Muscle of leg (tissue), 11 donors: ENCODE results near the gene ABLIM2. TPM values are rescaled to one million over a fixed set of nuclear protein-coding genes. Genes with fewer than 3 reads are reported as not detected.
A peak's percentile ranks its signal among the peaks of the same experiment; 100 is the strongest.

ENCODE experiments used
- DNase-seq: peaks from one replicate; pipeline ENCODE4 v3.0.0; 2013
- H3K27ac ChIP-seq: one replicate; pipeline ENCODE4 v1.5.1; 2013; ENCODE audit warnings: mild to moderate bottlenecking, low read length, control low read depth
- H3K27me3 ChIP-seq: one replicate; pipeline ENCODE4 v1.6.1; 2013; ENCODE audit warnings: low read length; ENCODE audit not compliant: control insufficient read depth, insufficient read depth
- H3K36me3 ChIP-seq: one replicate; pipeline ENCODE4 v1.6.1; 2013; ENCODE audit warnings: low read length; ENCODE audit not compliant: control insufficient read depth, insufficient read depth
- H3K4me1 ChIP-seq: one replicate; pipeline ENCODE4 v1.6.1; 2013; ENCODE audit warnings: low read length; ENCODE audit not compliant: control insufficient read depth, insufficient read depth
- H3K4me3 ChIP-seq: one replicate; pipeline ENCODE4 v1.5.1; 2013; ENCODE audit warnings: low read length, control low read depth
- H3K9me3 ChIP-seq: replicated peaks from 2 replicates; pipeline ENCODE4 v1.6.1; 2013; ENCODE audit warnings: low read depth, low read length; ENCODE audit not compliant: control insufficient read depth
- WGBS: methylation state at CpG from one replicate; pipeline ENCODE4 v1.1.5; 2013; ENCODE audit warnings: missing lambda C conversion rate; ENCODE audit not compliant: insufficient coverage; 5-methylcytosine and 5-hydroxymethylcytosine counted together
- polyA plus RNA-seq, 8 donors: library from polyadenylated mRNA; unstranded; fragments of 120-200 nt; gene quantifications; one replicate each; pipeline versions ENCODE4 v1.2.1 to v1.2.3, GENCODE V29; 2013; ENCODE audit warnings: inconsistent platforms in 1 of 8, low replicate concordance in 1 of 8; ENCODE audit not compliant: insufficient read length in 8 of 8, insufficient read depth in 1 of 8
- total RNA-seq: library from RNA; stranded (reverse); fragments of 120-200 nt; gene quantifications from one replicate; pipeline ENCODE4 v1.2.4, GENCODE V29; 2013

The ABLIM2 gene
- total and polyA plus RNA-seq, 9 donors: 3.1 to 10.5 (median 5.7) TPM

- no peaks in the 10 kb centered on the region for H3K36me3 ChIP-seq
- no peaks in the 10 kb centered on the region for H3K9me3 ChIP-seq
- DNase-seq: peak; percentile 62
- 15% methylated on average over 12 of the region's 17 CpGs for WGBS
- H3K4me1 ChIP-seq: peaks cover 16% of the 10 kb centered on the region
- no peak overlapping the region for H3K27ac ChIP-seq
- peaks cover 8% of the 10 kb centered on the region for H3K27me3 ChIP-seq
- no peak overlapping the region for H3K4me3 ChIP-seq
These were observed 18.2 kb upstream of the ABLIM2 start for GRCh38 chr4:8176547-8177399.

DNA sequence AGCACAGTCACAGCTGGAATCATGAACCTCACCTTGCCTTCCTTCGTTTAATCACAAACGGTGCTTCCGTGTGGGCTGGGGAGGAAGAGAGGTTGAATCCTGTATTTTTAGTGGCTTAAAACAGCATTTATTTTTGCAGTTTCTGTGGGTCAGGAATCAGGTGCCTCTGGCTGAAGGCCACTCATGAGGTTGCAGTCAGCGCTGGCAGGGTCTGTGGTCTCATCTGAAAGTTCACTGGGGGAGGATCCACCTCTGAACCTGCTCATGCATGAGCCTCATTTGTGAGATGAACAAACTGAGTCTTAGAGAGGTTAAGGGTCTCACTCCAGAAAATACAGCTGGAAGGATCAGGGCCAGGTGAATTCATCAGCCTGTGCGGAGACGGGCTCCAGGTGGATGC is 17.1 kb upstream of the ABLIM2 start:
- H3K4me1 ChIP-seq: peaks cover 9% of the 10 kb centered on the region
- 58% methylated on average over 5 of the region's 6 CpGs for WGBS
- no peaks in the 10 kb centered on the region for H3K36me3 ChIP-seq

DNA sequence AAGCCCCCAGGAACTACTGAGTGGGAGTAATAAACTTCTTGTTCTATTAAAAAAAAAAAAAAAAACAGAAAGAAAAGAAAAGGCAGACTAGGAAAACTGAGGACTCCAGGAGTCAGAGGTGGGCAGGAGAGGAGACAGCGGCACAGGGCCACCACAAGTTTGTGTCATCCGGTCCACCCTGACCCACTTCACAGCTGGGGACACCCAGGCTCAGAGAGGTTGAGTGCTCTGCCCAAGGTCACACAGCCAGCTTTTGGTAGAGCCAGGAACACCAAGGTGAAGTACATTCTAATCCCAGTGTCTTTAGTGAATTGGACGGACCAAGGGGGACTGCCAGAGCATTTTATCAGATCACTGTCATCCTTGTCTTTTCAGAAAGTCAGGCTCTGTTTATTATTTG is 16.4 kb upstream of the ABLIM2 start:
- DNase-seq: no peak
- WGBS: 100% methylated on average over 1 of the region's 3 CpGs
- no peak overlapping the region for H3K27ac ChIP-seq
- peaks cover 10% of the 10 kb centered on the region for H3K4me1 ChIP-seq
- H3K36me3 ChIP-seq: no peaks in the 10 kb centered on the region
- H3K4me3 ChIP-seq: no peak overlapping the region
- H3K9me3 ChIP-seq: no peaks in the 10 kb centered on the region
- H3K27me3 ChIP-seq: peaks cover 10% of the 10 kb centered on the region

More for the DNA sequence above, 17.1 kb upstream of the ABLIM2 start:
- Histone ChIP-seq H3K27me3 (peaks cover 10% of the 10 kb centered on the region), H3K4me3 (no peak overlapping the region), H3K27ac (no peak overlapping the region), H3K9me3 (no peaks in the 10 kb centered on the region)
- no peak for DNase-seq

DNA sequence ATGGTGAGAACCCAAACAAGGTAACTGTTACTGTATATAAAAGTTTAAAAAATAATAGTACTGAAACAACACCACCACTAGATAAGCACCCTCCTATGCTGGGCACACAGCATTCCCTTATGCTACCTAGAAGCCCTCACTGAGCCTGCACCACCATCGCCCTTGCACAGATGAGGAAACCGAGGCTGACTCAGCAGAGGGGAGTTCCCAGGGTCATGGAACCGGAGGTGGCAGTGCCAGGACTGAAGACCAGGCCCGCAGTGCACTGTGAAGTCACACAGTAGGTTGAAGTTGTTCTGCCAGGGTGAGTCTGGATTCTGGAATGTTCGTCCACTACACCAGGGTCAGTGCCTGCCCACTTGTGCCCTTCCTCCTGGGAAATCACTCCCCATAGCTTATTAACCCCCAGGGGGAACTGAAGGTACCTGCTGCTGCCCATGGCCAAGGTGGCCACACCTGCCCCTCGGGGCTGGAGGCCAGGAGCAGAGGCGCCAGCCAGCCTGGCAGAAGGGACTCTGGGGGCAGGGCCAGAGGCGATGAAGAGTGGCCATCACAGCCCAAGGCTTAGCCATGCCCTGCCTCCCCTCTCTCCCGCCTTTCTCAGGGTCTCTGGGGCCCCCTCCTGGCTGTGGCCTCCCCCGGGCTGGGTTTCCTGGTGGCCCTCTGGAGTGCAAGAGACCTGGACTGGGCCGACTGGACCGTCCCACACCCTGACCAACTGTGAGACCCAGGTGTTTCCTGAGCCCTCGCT is 15.1 kb upstream of the ABLIM2 start:
- Histone ChIP-seq H3K27ac (no peak overlapping the region), H3K9me3 (peaks cover 3% of the 10 kb centered on the region), H3K4me3 (no peak overlapping the region), H3K27me3 (peaks cover 10% of the 10 kb centered on the region), H3K36me3 (no peaks in the 10 kb centered on the region), H3K4me1 (peaks cover 16% of the 10 kb centered on the region)
- 75% methylated on average over 10 of the region's 13 CpGs for WGBS
- DNase-seq: no peak

DNA sequence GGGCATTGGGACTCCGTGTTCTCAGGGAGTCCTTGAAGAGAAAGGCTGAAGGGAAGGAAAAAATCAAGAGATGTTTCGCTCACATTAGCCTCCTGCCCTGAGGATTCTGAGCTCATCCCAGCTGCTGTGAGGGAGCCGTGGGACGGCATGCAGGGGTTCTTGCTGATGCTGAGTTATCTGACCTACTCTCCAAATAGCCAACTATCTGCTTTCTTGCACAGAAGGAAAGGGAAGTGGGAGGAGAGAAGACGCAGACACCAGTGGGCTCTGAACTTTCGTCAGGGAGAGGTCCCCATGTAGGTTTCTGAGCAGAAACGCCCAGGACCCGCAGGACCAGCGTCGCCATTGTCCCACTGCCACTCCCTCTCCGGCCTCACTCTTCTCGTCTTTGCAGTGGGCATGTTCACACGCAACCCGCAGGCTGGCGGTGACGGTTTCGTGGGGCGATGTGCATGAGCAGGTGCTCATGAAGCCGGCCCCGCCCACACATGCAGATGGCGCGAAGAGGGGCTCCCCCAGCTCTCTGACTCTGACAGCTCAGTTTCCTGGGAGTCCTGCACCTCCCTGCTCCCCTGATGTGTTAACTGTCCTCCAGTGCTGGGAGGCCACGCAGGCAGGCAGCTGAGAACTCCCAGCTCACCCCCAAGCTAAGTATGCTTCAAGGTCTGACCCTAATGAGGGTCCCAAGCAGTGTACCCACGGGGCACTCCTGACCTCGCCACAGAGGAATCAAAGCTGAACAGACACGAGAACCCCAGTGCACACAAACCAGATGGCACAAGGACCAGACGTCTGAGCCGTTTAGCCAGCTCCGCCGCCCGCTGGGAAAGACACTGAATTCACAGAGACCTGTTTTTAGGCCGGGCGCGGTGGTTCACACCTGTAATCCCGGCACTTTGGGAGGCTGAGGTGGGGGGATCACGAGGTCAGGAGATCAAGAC is 13.6 kb upstream of the ABLIM2 start:
- Histone ChIP-seq H3K9me3 (peaks cover 8% of the 10 kb centered on the region), H3K27me3 (peaks cover 10% of the 10 kb centered on the region), H3K36me3 (no peaks in the 10 kb centered on the region), H3K4me1 (peaks cover 13% of the 10 kb centered on the region), H3K4me3 (no peak overlapping the region), H3K27ac (no peak overlapping the region)
- WGBS: 75% methylated on average over 33 of the region's 36 CpGs
- DNase-seq: no peak

DNA sequence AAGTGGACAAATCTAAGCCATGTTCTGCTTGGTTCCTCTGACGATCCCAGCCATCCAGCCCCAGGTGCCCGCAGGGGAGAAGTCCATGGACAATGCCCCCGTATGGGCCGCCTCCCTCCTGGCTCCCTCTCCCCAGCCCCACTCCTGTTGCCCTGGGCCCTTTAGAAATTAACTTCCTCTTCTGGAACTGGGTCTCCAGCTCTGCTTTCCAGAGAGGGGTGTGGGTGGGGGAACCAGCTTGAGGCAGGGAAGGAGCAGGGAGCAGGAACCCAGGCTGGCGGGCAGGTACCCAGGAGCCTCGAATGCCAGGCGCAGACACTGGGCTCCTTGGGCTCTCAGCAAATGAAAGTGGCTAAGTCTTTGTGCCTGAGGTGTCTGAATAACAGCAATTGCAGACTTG is 12.7 kb upstream of the ABLIM2 start:
- Histone ChIP-seq H3K4me1 (peaks cover 9% of the 10 kb centered on the region), H3K36me3 (no peaks in the 10 kb centered on the region), H3K4me3 (no peak overlapping the region), H3K27me3 (peaks cover 10% of the 10 kb centered on the region), H3K9me3 (peaks cover 8% of the 10 kb centered on the region), H3K27ac (no peak overlapping the region)
- no peak for DNase-seq
- 91% methylated on average over 4 of the region's 7 CpGs for WGBS

GRCh38 chr4:8170341-8170740 is 11.7 kb upstream of the ABLIM2 start:
- H3K36me3 ChIP-seq: no peaks in the 10 kb centered on the region
- H3K27ac ChIP-seq: no peak overlapping the region
- WGBS: 94% methylated on average over 10 of the region's 11 CpGs
- H3K4me3 ChIP-seq: no peak overlapping the region
- peaks cover 10% of the 10 kb centered on the region for H3K27me3 ChIP-seq
- peaks cover 17% of the 10 kb centered on the region for H3K4me1 ChIP-seq
- peaks cover 8% of the 10 kb centered on the region for H3K9me3 ChIP-seq
- DNase-seq: no peak

GRCh38 chr4:8169763-8170162 is 11.2 kb upstream of the ABLIM2 start:
- Histone ChIP-seq H3K4me1 (peaks cover 23% of the 10 kb centered on the region), H3K9me3 (peaks cover 8% of the 10 kb centered on the region), H3K27ac (no peak overlapping the region), H3K4me3 (no peak overlapping the region), H3K36me3 (no peaks in the 10 kb centered on the region), H3K27me3 (peaks cover 11% of the 10 kb centered on the region)
- no peak for DNase-seq
- 75% methylated on average over 2 of the region's 3 CpGs for WGBS

- H3K27ac ChIP-seq: no peak overlapping the region
- no peak overlapping the region for H3K4me3 ChIP-seq
- no peaks in the 10 kb centered on the region for H3K36me3 ChIP-seq
- DNase-seq: peak; percentile 46
- peaks cover 13% of the 10 kb centered on the region for H3K27me3 ChIP-seq
- H3K4me1 ChIP-seq: peaks cover 30% of the 10 kb centered on the region
- 80% methylated on average over 2 of the region's 5 CpGs for WGBS
- peaks cover 8% of the 10 kb centered on the region for H3K9me3 ChIP-seq
These were observed 10.4 kb upstream of the ABLIM2 start for GRCh38 chr4:8168832-8169598.
